HUDEP-2 (cell line): ENCODE results near the gene MAP7D1.
"Not testable (repeated sequence)": the region's sequence is repeated elsewhere in the genome, so short reads cannot be mapped to it uniquely, and the experiment has no call there.

Experiments
- DNase-seq, 76 experiments: peaks; one replicate each; lab custom pipeline; 2025; ENCODE audit not compliant: unreplicated experiment in 76 of 76; lab: John Stamatoyannopoulos, UW

Gene MAP7D1

GRCh38 chr1:36166136-36166535 lies 10.2 kb downstream of the MAP7D1 start:
- no peak for DNase-seq

- DNase-seq: no peak
Observed at GRCh38 chr1:36166938-36167905, 11.3 kb downstream of the MAP7D1 start.

- no peak for DNase-seq
Observed at GRCh38 chr1:36168514-36168913, 12.6 kb downstream of the MAP7D1 start.

- DNase-seq: no peak
Observed at GRCh38 chr1:36170643-36171412, 14.9 kb downstream of the MAP7D1 start.

- DNase-seq: no peak
Observed at GRCh38 chr1:36172017-36172747, 16.2 kb downstream of the MAP7D1 start.

GRCh38 chr1:36172983-36173382 lies 17.0 kb downstream of the MAP7D1 start:
- DNase-seq: no peak

- no peak for DNase-seq
Observed at GRCh38 chr1:36174713-36175112, 18.8 kb downstream of the MAP7D1 start.

- no peak for DNase-seq
Observed at GRCh38 chr1:36175137-36176095, 19.5 kb downstream of the MAP7D1 start.

- DNase-seq: no peak
Observed at GRCh38 chr1:36176106-36176949, 20.4 kb downstream of the MAP7D1 start.

- no peak for DNase-seq
Observed at GRCh38 chr1:36177589-36178431, 21.9 kb downstream of the MAP7D1 start.

GRCh38 chr1:36178471-36179219 lies 22.7 kb downstream of the MAP7D1 start:
- DNase-seq: no peak

- no peak for DNase-seq
Observed at GRCh38 chr1:36179220-36179600, 23.2 kb downstream of the MAP7D1 start.

GRCh38 chr1:36182734-36183133 lies 26.8 kb downstream of the MAP7D1 start:
- no peak for DNase-seq

- peak in 1 of 76 experiments; percentile 6 for DNase-seq
Observed at GRCh38 chr1:36183309-36183856, 27.4 kb downstream of the MAP7D1 start.

GRCh38 chr1:36187800-36188593 lies 32.0 kb downstream of the MAP7D1 start:
- DNase-seq: peak in 72 of 76 experiments; percentile 5 to 88 (median 66)

- DNase-seq: not testable (repeated sequence)
Observed at GRCh38 chr1:36196805-36197204, 40.8 kb downstream of the MAP7D1 start.
